GM21529 (cell line): Measurements from ENCODE around the gene KRT26.

Source experiments
- ATAC-seq: cut with Tn5 transposase; IDR thresholded peaks from one replicate; pipeline ENCODE4 v1.9.1; 2021; ENCODE audit not compliant: unreplicated experiment

KRT26 gene

GRCh38 chr17:40734018-40734417 is 38.0 kb downstream of the KRT26 start:
- ATAC-seq: no peak

DNA sequence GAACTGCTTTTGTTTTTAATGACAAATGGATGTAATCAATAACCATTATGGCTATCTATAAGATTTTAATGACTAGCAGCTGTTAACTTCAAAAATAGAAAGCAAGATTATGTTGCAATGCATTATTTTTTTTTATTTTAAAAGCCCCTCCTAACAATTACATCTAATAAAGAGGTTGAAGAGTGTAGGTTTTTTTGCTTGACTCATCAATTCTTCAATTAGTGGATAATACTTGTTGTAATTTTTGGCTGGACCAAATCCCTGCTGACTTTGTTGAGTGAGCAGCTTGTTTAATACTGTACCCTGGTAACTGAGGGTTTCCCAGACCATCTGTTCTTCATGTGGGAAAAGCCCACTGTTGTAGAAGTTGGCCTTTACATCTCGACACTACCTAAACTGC is 41.0 kb downstream of the KRT26 start:
- ATAC-seq: no peak

GRCh38 chr17:40727447-40728231 is 44.4 kb downstream of the KRT26 start:
- no peak for ATAC-seq

GRCh38 chr17:40726919-40727318 is 45.1 kb downstream of the KRT26 start:
- no peak for ATAC-seq

DNA sequence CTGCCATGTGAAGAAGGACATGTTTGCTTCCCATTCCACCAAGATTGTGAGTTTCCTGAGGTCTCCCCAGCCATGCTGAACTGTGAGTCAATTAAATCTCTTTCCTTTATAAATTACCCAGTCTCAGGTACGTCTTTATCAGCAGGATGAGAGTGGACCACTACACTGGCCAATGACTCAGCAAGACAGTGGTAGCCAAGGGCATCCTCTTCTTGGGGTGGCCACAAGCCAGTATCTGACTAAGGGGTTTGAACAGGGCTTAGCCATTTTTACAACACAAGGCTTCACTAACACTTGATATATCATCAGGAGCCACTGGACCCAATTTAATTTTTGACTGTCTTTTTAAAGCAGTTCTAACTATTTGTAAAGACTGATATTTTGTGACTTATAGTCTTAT is 47.3 kb downstream of the KRT26 start:
- no peak for ATAC-seq

DNA sequence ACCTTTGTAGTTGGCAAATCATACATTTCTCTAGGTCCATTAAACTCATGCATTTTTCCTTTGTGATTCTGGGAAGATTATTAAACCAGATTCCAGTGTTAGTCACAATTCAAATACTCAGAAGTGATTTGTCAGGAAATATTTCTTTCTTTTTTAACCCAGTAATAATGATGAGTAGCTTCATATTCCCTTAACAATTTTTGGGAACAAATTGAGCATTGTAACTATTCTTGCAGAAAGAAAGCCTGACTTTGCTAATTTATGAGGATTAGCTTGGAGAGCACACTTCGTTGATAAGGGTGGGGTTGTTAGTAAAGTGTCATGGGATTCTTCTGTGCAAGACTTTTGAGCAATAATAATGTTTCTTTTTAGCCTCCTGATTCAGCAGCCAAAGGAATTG is 49.8 kb downstream of the KRT26 start:
- ATAC-seq: no peak

DNA sequence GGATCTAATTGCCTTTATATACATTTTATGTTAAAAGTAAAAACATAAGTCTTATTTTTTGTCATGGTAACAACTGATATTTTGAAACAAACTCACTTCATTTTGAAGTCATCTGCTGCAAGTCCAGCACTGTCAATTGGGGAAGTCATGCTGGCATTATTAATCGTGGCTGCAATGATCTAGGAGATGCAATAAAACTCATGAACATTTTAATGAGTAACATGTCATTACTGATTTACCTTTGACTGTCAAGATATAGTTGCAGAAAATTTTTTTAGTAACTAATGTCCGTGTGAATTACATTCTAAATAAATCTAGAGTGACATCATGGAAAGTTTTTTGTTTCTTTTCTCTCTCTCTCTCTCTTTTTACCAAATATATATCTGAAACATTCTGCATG is 51.1 kb downstream of the KRT26 start:
- ATAC-seq: no peak

- ATAC-seq: no peak
Measured at GRCh38 chr17:40718930-40719329, 53.1 kb downstream of the KRT26 start.

DNA sequence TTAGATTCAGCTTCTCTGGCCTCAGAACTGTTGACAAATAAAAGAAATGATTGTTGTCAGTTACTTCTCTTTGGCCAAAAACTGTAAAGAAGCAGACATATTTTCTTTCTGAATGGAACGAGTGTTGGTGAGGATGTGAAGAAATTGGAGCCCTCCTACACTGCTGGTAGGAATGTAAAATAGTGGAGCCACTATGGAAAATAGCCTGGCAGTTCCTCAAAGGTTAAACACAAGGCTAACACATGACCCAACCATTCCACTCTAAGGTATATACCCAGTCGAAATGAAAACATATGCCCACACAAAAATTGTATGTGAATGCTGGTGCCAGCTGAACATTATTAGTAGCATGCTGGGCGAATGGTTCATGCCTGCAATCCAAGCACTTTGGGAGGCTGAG is 54.2 kb downstream of the KRT26 start:
- no peak for ATAC-seq
